Measurements from ENCODE around the gene AMY1A.
"Not testable (repeated sequence)": the region's sequence is repeated elsewhere in the genome, so short reads cannot be mapped to it uniquely, and the experiment has no call there.

DNA sequence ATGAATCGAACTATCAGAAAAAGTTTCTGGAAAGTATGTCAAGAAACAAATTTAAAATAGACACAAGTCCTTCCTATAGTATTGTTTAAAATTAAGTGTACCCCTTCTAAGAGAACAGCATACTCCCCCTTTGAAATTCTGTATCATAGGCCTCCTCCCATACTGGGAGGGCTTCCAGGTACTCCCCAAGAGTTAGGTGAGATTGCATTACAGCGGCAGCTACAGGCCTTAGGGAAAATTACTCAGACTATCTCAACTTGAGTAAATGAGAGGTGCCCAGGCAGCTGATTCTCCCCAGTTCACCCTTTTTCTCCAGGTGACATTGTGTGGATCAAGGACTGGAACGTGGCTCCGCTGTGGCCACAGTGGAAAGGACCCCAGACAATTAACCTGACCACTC, 45.7 kb downstream of the AMY1A start:
- not testable (repeated sequence) for TF ChIP-seq ZNF121 (CRISPR knock-in tag; IDR thresholded peaks at IDR 0.05); ZNF24 (IDR thresholded peaks at IDR 0.05); FOXK1 (CRISPR knock-in tag; IDR thresholded peaks at IDR 0.05; ENCODE audit: borderline replicate concordance, low read depth); CREB1 (IDR thresholded peaks at IDR 0.05); CREB1 (CRISPR knock-in tag; IDR thresholded peaks at IDR 0.05); ARNT (IDR thresholded peaks at IDR 0.05); TCF12 (IDR thresholded peaks at IDR 0.05); TCF12 (CRISPR knock-in tag; IDR thresholded peaks at IDR 0.05); RNF2 (conservative IDR thresholded peaks at IDR 0.05; ENCODE audit: low read depth); PRPF4 (IDR thresholded peaks at IDR 0.05; ENCODE audit: low read depth, low read length, poor library complexity, severe bottlenecking); BHLHE40 (IDR thresholded peaks at IDR 0.05; ENCODE audit: low read length); KLF9 (CRISPR knock-in tag; IDR thresholded peaks at IDR 0.05; ENCODE audit: low read depth)
- TF ChIP-seq, protein P1, sequence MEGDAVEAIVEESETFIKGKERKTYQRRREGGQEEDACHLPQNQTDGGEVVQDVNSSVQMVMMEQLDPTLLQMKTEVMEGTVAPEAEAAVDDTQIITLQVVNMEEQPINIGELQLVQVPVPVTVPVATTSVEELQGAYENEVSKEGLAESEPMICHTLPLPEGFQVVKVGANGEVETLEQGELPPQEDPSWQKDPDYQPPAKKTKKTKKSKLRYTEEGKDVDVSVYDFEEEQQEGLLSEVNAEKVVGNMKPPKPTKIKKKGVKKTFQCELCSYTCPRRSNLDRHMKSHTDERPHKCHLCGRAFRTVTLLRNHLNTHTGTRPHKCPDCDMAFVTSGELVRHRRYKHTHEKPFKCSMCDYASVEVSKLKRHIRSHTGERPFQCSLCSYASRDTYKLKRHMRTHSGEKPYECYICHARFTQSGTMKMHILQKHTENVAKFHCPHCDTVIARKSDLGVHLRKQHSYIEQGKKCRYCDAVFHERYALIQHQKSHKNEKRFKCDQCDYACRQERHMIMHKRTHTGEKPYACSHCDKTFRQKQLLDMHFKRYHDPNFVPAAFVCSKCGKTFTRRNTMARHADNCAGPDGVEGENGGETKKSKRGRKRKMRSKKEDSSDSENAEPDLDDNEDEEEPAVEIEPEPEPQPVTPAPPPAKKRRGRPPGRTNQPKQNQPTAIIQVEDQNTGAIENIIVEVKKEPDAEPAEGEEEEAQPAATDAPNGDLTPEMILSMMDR (CRISPR knock-in tag; IDR thresholded peaks at IDR 0.05) = not testable (repeated sequence)
- TF ChIP-seq, protein P2, sequence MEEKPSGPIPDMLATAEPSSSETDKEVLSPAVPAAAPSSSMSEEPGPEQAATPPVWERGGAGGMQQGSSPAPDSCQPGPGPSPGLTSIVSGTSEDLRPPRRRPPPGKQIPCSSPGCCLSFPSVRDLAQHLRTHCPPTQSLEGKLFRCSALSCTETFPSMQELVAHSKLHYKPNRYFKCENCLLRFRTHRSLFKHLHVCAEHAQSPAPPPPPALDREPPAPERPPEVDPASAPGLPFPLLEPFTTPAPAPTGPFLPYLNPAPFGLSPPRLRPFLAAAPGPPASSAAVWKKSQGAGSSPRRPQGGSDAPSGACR (CRISPR knock-in tag; IDR thresholded peaks at IDR 0.05) = not testable (repeated sequence)

Measured in HepG2 (cell line).